ENCODE results near the gene CSNK1D.

GRCh38 chr17:82232876-82233785 is 40.4 kb downstream of the CSNK1D start:
- TF ChIP-seq CTCF (IDR thresholded peaks at IDR 0.05) (no peak), EZH2 (IDR thresholded peaks at IDR 0.05; ENCODE audit: borderline replicate concordance, insufficient read depth, low read depth, low read length, poor library complexity, severe bottlenecking) (no peak)

Data from B cell (primary cell).